Smooth muscle cell (in vitro differentiated cells): Measurements from ENCODE around the gene NCEH1. TPM values are rescaled to one million over a fixed set of nuclear protein-coding genes. Genes with fewer than 3 reads are reported as not detected.

ENCODE experiments used
- DNase-seq: peaks from one replicate; lab custom pipeline; 2025; ENCODE audit not compliant: unreplicated experiment; lab: John Stamatoyannopoulos, UW
- H2AFZ ChIP-seq: fragments of 200-600 bp; sonication (generic); 2 replicates; pipeline ENCODE4 v1.6.0; 2016; ENCODE audit warnings: antibody characterized with exemption, low read depth, mild to moderate bottlenecking
- H3F3A ChIP-seq: fragments of 200-600 bp; sonication (generic); 2 replicates; pipeline ENCODE4 v1.6.0; 2017; ENCODE audit warnings: antibody characterized with exemption, low read depth
- H3K27ac ChIP-seq: fragments of 200-600 bp; sonication (generic); 2 replicates; pipeline ENCODE4 v1.5.1; 2016; ENCODE audit warnings: low read depth, mild to moderate bottlenecking
- H3K27me3 ChIP-seq: fragments of 200-600 bp; sonication (generic); 2 replicates; pipeline ENCODE4 v1.6.1; 2016; ENCODE audit warnings: low read depth, mild to moderate bottlenecking
- H3K36me3 ChIP-seq: fragments of 200-600 bp; sonication (generic); 2 replicates; pipeline ENCODE4 v1.5.1; 2016; ENCODE audit warnings: low read depth
- H3K4me1 ChIP-seq: fragments of 200-600 bp; sonication (generic); 2 replicates; pipeline ENCODE4 v1.5.1; 2016; ENCODE audit warnings: low read depth
- H3K4me2 ChIP-seq: fragments of 200-600 bp; sonication (generic); 2 replicates; pipeline ENCODE4 v1.6.0; 2016; ENCODE audit warnings: mild to moderate bottlenecking
- H3K4me3 ChIP-seq: fragments of 200-600 bp; sonication (generic); 2 replicates; pipeline ENCODE4 v1.5.1; 2016; ENCODE audit warnings: mild to moderate bottlenecking
- H3K79me2 ChIP-seq: fragments of 200-600 bp; sonication (generic); 2 replicates; pipeline ENCODE4 v1.6.0; 2016; ENCODE audit warnings: low read depth, mild to moderate bottlenecking
- H3K9ac ChIP-seq: fragments of 200-600 bp; sonication (generic); 2 replicates; pipeline ENCODE4 v1.6.0; 2016; ENCODE audit warnings: low read depth
- H3K9me3 ChIP-seq: fragments of 200-600 bp; sonication (generic); replicated peaks from 2 replicates; pipeline ENCODE4 v1.5.1; 2016; ENCODE audit warnings: low read depth
- H4K20me1 ChIP-seq: fragments of 200-600 bp; sonication (generic); 2 replicates; pipeline ENCODE4 v1.6.0; 2016; ENCODE audit warnings: low read depth
- WGBS: methylation state at CpG from one replicate; pipeline ENCODE4 v1.1.7; 2016; ENCODE audit warnings: low lambda C conversion rate; 5-methylcytosine and 5-hydroxymethylcytosine counted together
- polyA plus RNA-seq: library from polyadenylated mRNA; unstranded; fragments of >200 nt; fragmentation: Nextera tagmentation; extraction: Ambion mirVana; gene quantifications from 2 replicates; pipeline ENCODE4 v1.2.1, GENCODE V29; 2016
- total RNA-seq: library from RNA; depleted of rRNA; stranded (reverse); fragments of >200 nt; gene quantifications from 2 replicates; pipeline ENCODE4 v1.2.3, GENCODE V29; 2014
- TF ChIP-seq, protein P1 (sequence below): fragments of 200-600 bp; sonication (generic); IDR thresholded peaks from 2 replicates; pipeline ENCODE4 v1.5.1; 2017; ENCODE audit warnings: borderline replicate concordance, mild to moderate bottlenecking, antibody characterized with exemption; ENCODE audit not compliant: insufficient read depth, poor library complexity, severe bottlenecking

Gene NCEH1
- total and polyA plus RNA-seq, 2 experiments from 2014 or later: 1.9 to 5.3 TPM

DNA sequence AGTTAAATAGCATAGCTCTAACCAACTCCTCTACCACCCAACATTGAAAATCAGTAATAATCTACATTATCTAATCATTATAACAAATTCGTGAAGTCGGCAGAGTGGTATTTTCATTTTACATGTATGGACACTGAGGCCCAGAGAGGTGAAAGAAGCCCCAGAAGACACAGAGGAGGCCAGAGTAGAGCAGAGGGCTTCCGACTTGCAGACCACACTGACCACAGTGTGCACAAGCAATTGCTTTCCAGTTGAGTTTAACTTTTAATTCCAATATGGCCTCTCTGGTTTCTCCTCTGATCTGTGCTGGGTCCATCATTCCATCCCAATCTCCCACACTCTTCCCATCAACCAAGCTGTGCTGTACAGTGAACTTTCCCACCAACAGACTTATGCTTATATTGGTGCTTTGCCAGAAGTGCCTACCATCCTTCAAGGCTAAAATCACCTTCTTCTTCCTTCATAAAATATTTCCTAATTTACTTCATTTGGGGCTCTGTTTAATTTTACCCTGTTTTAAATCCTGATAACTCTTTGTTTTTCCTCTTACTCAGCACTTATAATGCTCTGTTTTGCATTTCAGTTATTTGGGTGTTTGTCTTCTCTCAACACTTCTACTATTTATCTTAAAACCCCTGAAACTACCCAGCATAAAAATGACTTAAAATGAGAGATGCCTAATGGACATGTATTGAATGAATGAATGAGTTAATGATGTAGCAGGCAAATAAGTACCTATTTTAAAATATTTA is 105.8 kb downstream of the NCEH1 start:
- Histone ChIP-seq H3K9ac (no peak overlapping the region), H3K27ac (no peak overlapping the region), H3K9me3 (no peaks in the 10 kb centered on the region), H3K4me2 (no peak overlapping the region), H3K36me3 (no peaks in the 10 kb centered on the region), H3K79me2 (no peaks in the 10 kb centered on the region), H3K27me3 (no peaks in the 10 kb centered on the region), H3F3A (no peaks in the 10 kb centered on the region), H2AFZ (no peak overlapping the region), H3K4me3 (no peak overlapping the region), H3K4me1 (peaks cover 18% of the 10 kb centered on the region), H4K20me1 (no peaks in the 10 kb centered on the region)
- TF ChIP-seq, protein P1, sequence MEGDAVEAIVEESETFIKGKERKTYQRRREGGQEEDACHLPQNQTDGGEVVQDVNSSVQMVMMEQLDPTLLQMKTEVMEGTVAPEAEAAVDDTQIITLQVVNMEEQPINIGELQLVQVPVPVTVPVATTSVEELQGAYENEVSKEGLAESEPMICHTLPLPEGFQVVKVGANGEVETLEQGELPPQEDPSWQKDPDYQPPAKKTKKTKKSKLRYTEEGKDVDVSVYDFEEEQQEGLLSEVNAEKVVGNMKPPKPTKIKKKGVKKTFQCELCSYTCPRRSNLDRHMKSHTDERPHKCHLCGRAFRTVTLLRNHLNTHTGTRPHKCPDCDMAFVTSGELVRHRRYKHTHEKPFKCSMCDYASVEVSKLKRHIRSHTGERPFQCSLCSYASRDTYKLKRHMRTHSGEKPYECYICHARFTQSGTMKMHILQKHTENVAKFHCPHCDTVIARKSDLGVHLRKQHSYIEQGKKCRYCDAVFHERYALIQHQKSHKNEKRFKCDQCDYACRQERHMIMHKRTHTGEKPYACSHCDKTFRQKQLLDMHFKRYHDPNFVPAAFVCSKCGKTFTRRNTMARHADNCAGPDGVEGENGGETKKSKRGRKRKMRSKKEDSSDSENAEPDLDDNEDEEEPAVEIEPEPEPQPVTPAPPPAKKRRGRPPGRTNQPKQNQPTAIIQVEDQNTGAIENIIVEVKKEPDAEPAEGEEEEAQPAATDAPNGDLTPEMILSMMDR: no peak
- WGBS: 94% methylated on average over 3 of the region's 3 CpGs
- no peak for DNase-seq

DNA sequence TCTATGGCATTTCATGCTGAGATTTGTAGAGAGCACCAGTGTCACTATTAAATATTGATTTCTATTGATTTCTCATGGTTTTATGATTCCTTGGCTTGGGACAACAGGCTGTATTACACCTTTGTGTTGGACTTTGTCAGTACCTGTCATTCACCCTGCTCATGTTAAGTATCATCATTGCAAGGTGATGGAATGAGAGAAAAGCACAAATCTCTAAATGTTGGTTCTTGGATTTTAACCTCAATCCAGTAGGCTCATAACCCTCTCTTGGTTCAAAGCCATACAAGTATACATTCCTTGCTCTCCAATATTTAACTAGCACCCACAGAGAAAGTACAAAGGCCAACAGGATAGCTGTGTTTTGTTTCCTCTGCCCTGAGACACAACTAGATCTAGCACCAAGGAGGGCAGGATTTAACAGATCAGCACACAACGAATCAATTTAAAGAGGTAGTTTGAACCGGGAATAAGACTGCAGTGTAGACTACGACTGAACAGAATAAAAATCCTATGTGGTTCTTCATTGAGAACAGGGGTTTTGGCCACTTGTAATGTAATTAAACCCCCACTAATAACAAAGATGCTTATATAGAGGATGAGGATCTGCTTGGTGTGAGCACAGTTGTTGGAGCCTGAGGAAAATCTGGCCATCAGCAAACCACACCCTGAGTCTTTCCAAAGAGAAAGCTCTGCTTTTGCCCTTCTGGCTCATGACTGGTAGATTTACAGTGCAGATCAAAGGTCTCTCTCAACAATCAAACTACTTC is 109.6 kb downstream of the NCEH1 start:
- DNase-seq: no peak
- H4K20me1 ChIP-seq: no peaks in the 10 kb centered on the region
- H2AFZ ChIP-seq: no peak overlapping the region
- WGBS: 94% methylated on average over 3 of the region's 3 CpGs
- no peak overlapping the region for H3K4me3 ChIP-seq
- H3K9me3 ChIP-seq: no peaks in the 10 kb centered on the region
- H3K27ac ChIP-seq: no peak overlapping the region
- H3K4me1 ChIP-seq: no peaks in the 10 kb centered on the region
- H3K27me3 ChIP-seq: no peaks in the 10 kb centered on the region
- H3F3A ChIP-seq: no peaks in the 10 kb centered on the region
- H3K79me2 ChIP-seq: no peaks in the 10 kb centered on the region
- no peak overlapping the region for H3K4me2 ChIP-seq
- no peaks in the 10 kb centered on the region for H3K36me3 ChIP-seq
- no peak overlapping the region for H3K9ac ChIP-seq
- TF ChIP-seq, protein P1: no peak

DNA sequence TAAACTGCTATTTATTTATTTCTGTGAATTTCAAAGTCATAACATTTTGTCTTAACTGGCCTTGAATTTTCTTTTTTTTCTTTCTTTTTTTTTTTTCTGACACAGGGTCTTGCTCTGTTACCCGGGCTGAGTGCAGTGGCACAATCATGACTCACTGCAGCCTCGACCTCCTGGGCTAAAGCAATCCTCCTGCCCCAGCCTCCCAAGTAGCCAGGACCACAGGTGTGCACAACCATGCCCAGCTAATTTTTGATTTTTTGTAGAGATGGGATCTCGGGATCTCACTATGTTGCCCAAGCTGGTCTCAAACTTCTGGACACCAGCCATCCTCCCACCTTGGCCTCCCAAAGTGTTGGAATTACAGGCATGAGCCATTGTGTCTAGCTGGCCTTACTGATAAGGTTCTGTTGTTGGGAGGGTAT is 110.2 kb downstream of the NCEH1 start:
- H3K27me3 ChIP-seq: no peaks in the 10 kb centered on the region
- H3K4me3 ChIP-seq: no peak overlapping the region
- H3K79me2 ChIP-seq: no peaks in the 10 kb centered on the region
- no peaks in the 10 kb centered on the region for H3K4me1 ChIP-seq
- H4K20me1 ChIP-seq: no peaks in the 10 kb centered on the region
- no peak overlapping the region for H3K27ac ChIP-seq
- H3K9ac ChIP-seq: no peak overlapping the region
- WGBS: 90% methylated on average over 3 of the region's 3 CpGs
- TF ChIP-seq, protein P1: no peak
- H3K36me3 ChIP-seq: no peaks in the 10 kb centered on the region
- no peak overlapping the region for H3K4me2 ChIP-seq
- H2AFZ ChIP-seq: no peak overlapping the region
- H3F3A ChIP-seq: no peaks in the 10 kb centered on the region
- DNase-seq: no peak
- H3K9me3 ChIP-seq: no peaks in the 10 kb centered on the region

DNA sequence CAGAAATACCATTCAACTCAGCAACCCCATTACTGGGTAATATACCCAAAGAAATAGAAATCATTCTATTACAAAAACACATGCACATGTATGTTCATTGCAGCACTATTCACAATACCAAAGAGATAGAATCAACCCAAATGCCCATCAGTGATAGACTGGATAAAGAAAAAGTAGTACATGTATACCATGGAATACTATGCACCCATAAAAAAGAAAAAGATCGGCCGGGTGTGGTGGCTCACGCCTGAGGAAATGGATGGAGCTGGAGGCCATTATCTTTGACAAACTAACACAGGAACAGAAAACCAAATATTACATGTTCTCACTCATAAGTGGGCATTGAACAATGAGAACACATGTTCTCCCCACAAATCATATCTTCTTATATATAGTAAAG is 112.0 kb downstream of the NCEH1 start:
- no peaks in the 10 kb centered on the region for H3K36me3 ChIP-seq
- no peak overlapping the region for H2AFZ ChIP-seq
- no peak for DNase-seq
- no peak overlapping the region for H3K9ac ChIP-seq
- H4K20me1 ChIP-seq: no peaks in the 10 kb centered on the region
- H3K4me1 ChIP-seq: no peaks in the 10 kb centered on the region
- H3K9me3 ChIP-seq: no peaks in the 10 kb centered on the region
- H3K4me3 ChIP-seq: no peak overlapping the region
- no peaks in the 10 kb centered on the region for H3K79me2 ChIP-seq
- TF ChIP-seq, protein P1: no peak
- H3K27me3 ChIP-seq: no peaks in the 10 kb centered on the region
- no peaks in the 10 kb centered on the region for H3F3A ChIP-seq
- WGBS: 95% methylated on average over 3 of the region's 3 CpGs
- H3K27ac ChIP-seq: no peak overlapping the region
- H3K4me2 ChIP-seq: no peak overlapping the region
